ENCODE data around the gene SEC14L5.

SEC14L5 gene

DNA sequence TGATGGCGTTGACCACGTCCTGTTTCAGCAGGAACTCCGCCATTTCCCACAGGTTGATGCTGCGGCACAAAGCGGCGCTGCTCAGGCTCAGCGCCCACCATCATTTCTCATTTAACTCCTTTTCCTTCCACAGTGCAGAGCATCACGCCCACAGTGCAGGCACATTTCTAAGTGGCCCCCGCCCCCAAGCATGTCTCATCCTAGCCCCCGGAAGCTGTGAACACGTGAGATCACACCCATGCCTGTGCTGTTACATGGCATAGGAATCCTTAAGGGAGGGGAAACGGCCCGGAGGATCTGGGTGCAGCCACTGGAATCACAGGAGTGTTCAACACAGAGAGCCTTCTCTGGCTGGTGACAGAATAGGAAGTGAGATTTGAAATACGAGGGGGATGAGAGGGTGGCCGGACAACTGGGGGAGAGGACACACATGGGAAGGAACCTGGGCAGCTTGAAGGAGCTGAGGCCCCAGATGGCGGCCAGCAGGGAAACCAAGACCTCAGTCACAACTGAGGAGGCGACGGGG lies 70.9 kb downstream of the SEC14L5 start:
- no peak overlapping the region for H3K4me3 ChIP-seq
- TF ChIP-seq CTCF (IDR thresholded peaks at IDR 0.05), result no peak
- no peak for DNase-seq (ENCODE audit: low spot score)
- H3K27ac ChIP-seq, result no peak overlapping the region

GRCh38 chr16:5030251-5030870 lies 72.2 kb downstream of the SEC14L5 start:
- TF ChIP-seq CTCF (IDR thresholded peaks at IDR 0.05), result no peak
- Histone ChIP-seq H3K4me3 (no peak overlapping the region), H3K27ac (no peak overlapping the region)
- no peak for DNase-seq (ENCODE audit: low spot score)

DNA sequence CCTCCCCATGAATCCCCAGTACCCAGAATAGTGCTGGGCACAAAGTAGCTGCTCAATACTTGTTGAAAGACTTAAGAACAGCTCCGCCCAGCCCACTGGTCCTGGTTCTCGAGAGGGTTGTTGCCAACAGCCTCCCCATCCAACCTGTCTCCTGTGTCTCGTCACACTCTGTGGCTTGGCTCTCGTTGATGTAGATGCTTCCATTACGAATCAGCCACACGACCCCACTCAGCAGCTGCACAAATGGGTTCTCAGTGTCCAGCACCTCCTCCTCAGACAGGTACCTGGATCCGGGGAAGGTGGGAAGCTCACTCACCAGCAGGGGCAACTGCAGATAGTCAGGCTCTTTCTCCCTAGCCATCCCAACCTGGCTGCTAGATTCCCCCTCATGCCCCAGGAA lies 73.5 kb downstream of the SEC14L5 start:
- no peak for DNase-seq (ENCODE audit: low spot score)
- Histone ChIP-seq H3K4me3 (no peak overlapping the region), H3K27ac (no peak overlapping the region)
- no peak for TF ChIP-seq CTCF (IDR thresholded peaks at IDR 0.05)

- no peak overlapping the region for H3K27ac ChIP-seq
- DNase-seq (ENCODE audit: low spot score), result no peak
These were observed 74.6 kb downstream of the SEC14L5 start for GRCh38 chr16:5032748-5033167.

GRCh38 chr16:5033256-5034166 lies 75.4 kb downstream of the SEC14L5 start, which contains the start of gene NAGPA:
TSS of gene NAGPA (minus strand) at chr16:5033935. CDS start at chr16:5033914, 21 bp downstream.
- H3K4me3 ChIP-seq, result peak within 1 kb of the TSS; percentile 84
- H3K27ac ChIP-seq, result peak within 1 kb of the TSS; percentile 50 to 65
- TF ChIP-seq CTCF (IDR thresholded peaks at IDR 0.05), result no peak
- DNase-seq (ENCODE audit: low spot score), result peak; percentile 93

More at GRCh38 chr16:5032748-5033167, 74.6 kb downstream of the SEC14L5 start:
- peak overlapping the region; percentile 84 for H3K4me3 ChIP-seq
- TF ChIP-seq CTCF (IDR thresholded peaks at IDR 0.05), result no peak

DNA sequence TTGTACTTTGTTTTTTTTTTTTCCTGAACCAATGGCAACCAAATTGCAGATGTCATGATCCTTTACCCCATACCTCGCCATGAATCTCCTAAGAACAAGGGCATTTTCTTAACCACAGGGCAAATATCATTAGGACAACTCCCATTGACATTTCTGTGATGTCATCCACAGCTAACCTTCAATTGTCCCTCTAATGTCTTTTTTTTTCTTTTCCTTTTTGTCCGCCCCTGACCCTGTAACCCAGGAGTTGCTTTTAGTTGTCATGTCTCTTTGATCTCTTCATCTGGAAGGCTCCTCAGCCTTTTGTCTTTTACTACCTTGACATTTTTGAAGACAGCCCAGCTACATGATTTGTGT lies 76.0 kb downstream of the SEC14L5 start:
- DNase-seq (ENCODE audit: low spot score), result no peak
- H3K27ac ChIP-seq, result peak overlapping the region; percentile 50 to 65

More for the DNA sequence above, 76.0 kb downstream of the SEC14L5 start:
- H3K4me3 ChIP-seq, result peak overlapping the region; percentile 84
- no peak for TF ChIP-seq CTCF (IDR thresholded peaks at IDR 0.05)
